Smooth muscle cell (in vitro differentiated cells): ENCODE measurements around the gene ZNF92. TPM values are rescaled to one million over a fixed set of nuclear protein-coding genes. Genes with fewer than 3 reads are reported as not detected.
"Not testable (repeated sequence)": the region's sequence is repeated elsewhere in the genome, so short reads cannot be mapped to it uniquely, and the experiment has no call there.

ENCODE experiments used
- DNase-seq: peaks from one replicate; lab custom pipeline; 2025; ENCODE audit not compliant: unreplicated experiment; lab: John Stamatoyannopoulos, UW
- H2AFZ ChIP-seq: fragments of 200-600 bp; sonication (generic); 2 replicates; pipeline ENCODE4 v1.6.0; 2016; ENCODE audit warnings: antibody characterized with exemption, low read depth, mild to moderate bottlenecking
- H3F3A ChIP-seq: fragments of 200-600 bp; sonication (generic); 2 replicates; pipeline ENCODE4 v1.6.0; 2017; ENCODE audit warnings: antibody characterized with exemption, low read depth
- H3K27ac ChIP-seq: fragments of 200-600 bp; sonication (generic); 2 replicates; pipeline ENCODE4 v1.5.1; 2016; ENCODE audit warnings: low read depth, mild to moderate bottlenecking
- H3K27me3 ChIP-seq: fragments of 200-600 bp; sonication (generic); 2 replicates; pipeline ENCODE4 v1.6.1; 2016; ENCODE audit warnings: low read depth, mild to moderate bottlenecking
- H3K36me3 ChIP-seq: fragments of 200-600 bp; sonication (generic); 2 replicates; pipeline ENCODE4 v1.5.1; 2016; ENCODE audit warnings: low read depth
- H3K4me1 ChIP-seq: fragments of 200-600 bp; sonication (generic); 2 replicates; pipeline ENCODE4 v1.5.1; 2016; ENCODE audit warnings: low read depth
- H3K4me2 ChIP-seq: fragments of 200-600 bp; sonication (generic); 2 replicates; pipeline ENCODE4 v1.6.0; 2016; ENCODE audit warnings: mild to moderate bottlenecking
- H3K4me3 ChIP-seq: fragments of 200-600 bp; sonication (generic); 2 replicates; pipeline ENCODE4 v1.5.1; 2016; ENCODE audit warnings: mild to moderate bottlenecking
- H3K79me2 ChIP-seq: fragments of 200-600 bp; sonication (generic); 2 replicates; pipeline ENCODE4 v1.6.0; 2016; ENCODE audit warnings: low read depth, mild to moderate bottlenecking
- H3K9ac ChIP-seq: fragments of 200-600 bp; sonication (generic); 2 replicates; pipeline ENCODE4 v1.6.0; 2016; ENCODE audit warnings: low read depth
- H3K9me3 ChIP-seq: fragments of 200-600 bp; sonication (generic); replicated peaks from 2 replicates; pipeline ENCODE4 v1.5.1; 2016; ENCODE audit warnings: low read depth
- H4K20me1 ChIP-seq: fragments of 200-600 bp; sonication (generic); 2 replicates; pipeline ENCODE4 v1.6.0; 2016; ENCODE audit warnings: low read depth
- WGBS: methylation state at CpG from one replicate; pipeline ENCODE4 v1.1.7; 2016; ENCODE audit warnings: low lambda C conversion rate; 5-methylcytosine and 5-hydroxymethylcytosine counted together
- polyA plus RNA-seq: library from polyadenylated mRNA; unstranded; fragments of >200 nt; fragmentation: Nextera tagmentation; extraction: Ambion mirVana; gene quantifications from 2 replicates; pipeline ENCODE4 v1.2.1, GENCODE V29; 2016
- total RNA-seq: library from RNA; depleted of rRNA; stranded (reverse); fragments of >200 nt; gene quantifications from 2 replicates; pipeline ENCODE4 v1.2.3, GENCODE V29; 2014
- TF ChIP-seq, protein P1 (sequence below): fragments of 200-600 bp; sonication (generic); IDR thresholded peaks from 2 replicates; pipeline ENCODE4 v1.5.1; 2017; ENCODE audit warnings: borderline replicate concordance, mild to moderate bottlenecking, antibody characterized with exemption; ENCODE audit not compliant: insufficient read depth, poor library complexity, severe bottlenecking

The ZNF92 gene
- total and polyA plus RNA-seq, 2 experiments from 2014 or later: 2.3 to 14.3 TPM

DNA sequence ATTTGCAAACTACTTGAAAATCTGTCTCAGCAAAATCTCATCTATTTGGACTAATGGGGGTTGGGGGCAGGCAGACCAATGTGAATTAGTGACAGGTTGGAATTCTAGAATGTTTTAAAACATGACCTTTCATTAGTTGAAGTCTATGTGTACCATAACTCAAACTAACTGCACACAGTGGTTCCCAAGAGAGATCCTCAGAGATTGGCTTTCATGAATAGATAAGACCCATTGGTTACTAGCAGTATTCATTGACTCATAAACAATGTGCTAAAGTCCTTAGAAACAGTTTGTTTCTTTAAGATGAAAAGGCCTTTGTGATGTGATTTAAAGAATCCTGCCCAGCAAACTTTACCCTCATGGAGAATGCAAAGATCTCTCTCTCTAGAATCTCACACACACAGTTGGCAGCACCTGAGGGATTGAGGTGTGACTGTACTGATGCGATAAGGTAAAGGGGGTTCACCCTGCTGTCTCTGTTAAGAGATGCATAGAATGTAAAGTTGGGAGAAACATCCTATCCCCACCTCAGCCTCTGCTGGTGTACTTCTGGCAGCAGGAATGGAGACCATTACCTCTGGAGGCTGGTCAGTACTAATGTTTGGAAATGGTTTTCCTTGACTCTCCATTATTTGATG, 70.7 kb downstream of the ZNF92 start:
- Histone ChIP-seq H3K27me3 (no peaks in the 10 kb centered on the region), H2AFZ (no peak overlapping the region), H4K20me1 (no peaks in the 10 kb centered on the region), H3K36me3 (no peaks in the 10 kb centered on the region), H3K4me3 (no peak overlapping the region), H3F3A (no peaks in the 10 kb centered on the region), H3K4me2 (no peak overlapping the region), H3K4me1 (no peaks in the 10 kb centered on the region), H3K9me3 (no peaks in the 10 kb centered on the region), H3K9ac (no peak overlapping the region), H3K27ac (no peak overlapping the region), H3K79me2 (no peaks in the 10 kb centered on the region)
- TF ChIP-seq, protein P1, sequence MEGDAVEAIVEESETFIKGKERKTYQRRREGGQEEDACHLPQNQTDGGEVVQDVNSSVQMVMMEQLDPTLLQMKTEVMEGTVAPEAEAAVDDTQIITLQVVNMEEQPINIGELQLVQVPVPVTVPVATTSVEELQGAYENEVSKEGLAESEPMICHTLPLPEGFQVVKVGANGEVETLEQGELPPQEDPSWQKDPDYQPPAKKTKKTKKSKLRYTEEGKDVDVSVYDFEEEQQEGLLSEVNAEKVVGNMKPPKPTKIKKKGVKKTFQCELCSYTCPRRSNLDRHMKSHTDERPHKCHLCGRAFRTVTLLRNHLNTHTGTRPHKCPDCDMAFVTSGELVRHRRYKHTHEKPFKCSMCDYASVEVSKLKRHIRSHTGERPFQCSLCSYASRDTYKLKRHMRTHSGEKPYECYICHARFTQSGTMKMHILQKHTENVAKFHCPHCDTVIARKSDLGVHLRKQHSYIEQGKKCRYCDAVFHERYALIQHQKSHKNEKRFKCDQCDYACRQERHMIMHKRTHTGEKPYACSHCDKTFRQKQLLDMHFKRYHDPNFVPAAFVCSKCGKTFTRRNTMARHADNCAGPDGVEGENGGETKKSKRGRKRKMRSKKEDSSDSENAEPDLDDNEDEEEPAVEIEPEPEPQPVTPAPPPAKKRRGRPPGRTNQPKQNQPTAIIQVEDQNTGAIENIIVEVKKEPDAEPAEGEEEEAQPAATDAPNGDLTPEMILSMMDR: no peak
- WGBS: 100% methylated on average over 1 of the region's 1 CpG
- no peak for DNase-seq

DNA sequence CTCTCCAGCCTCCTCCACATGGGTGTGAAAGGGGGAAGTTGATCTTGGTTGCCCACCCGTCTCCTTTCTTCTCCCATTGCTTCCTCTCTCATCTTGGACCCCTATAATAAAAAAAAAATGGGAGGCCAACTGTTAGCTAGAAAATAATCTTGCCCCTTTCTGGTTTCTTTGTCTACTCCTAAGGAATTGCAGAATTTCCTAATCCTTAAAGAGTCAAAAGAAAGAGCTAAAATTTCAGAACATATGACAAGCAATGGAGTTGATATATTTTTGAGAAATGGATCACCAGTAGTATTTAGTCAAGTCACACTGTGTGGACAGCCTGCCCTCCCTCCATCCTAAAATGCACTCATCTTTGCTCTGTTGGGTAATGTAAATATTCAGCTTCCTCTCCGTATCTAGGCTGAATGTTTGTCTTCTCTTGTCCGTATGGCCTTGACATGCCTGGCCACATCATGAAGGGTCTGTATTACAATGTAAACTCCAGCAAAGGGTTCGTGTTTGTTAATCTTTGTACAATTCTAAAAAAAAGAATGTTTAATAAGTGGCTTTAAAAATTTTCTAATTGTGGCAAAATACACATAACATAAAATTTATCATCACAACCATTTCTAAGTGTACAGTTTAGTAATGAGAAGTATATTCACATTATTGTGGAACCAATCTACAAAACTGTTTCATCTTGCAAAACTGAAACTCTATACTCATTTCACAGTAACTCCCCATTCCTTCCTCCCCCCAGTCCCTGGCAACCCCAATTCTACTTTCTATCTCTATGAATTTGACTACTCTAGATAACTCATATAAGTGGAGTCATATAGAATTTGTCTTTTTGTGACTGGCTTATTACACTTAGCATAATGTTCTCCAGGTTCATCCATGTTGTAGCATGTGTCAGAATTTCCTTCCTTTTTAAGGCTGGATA, 71.5 kb downstream of the ZNF92 start:
- no peaks in the 10 kb centered on the region for H3K27me3 ChIP-seq
- TF ChIP-seq, protein P1: no peak
- H3K79me2 ChIP-seq: no peaks in the 10 kb centered on the region
- H3K36me3 ChIP-seq: no peaks in the 10 kb centered on the region
- H3K4me3 ChIP-seq: no peak overlapping the region
- no peaks in the 10 kb centered on the region for H4K20me1 ChIP-seq
- H2AFZ ChIP-seq: no peak overlapping the region
- H3K4me2 ChIP-seq: no peak overlapping the region
- no peak overlapping the region for H3K27ac ChIP-seq
- no peaks in the 10 kb centered on the region for H3K9me3 ChIP-seq
- H3K4me1 ChIP-seq: no peaks in the 10 kb centered on the region
- WGBS: 61% methylated on average over 4 of the region's 4 CpGs
- DNase-seq: no peak
- H3K9ac ChIP-seq: no peak overlapping the region
- no peaks in the 10 kb centered on the region for H3F3A ChIP-seq

DNA sequence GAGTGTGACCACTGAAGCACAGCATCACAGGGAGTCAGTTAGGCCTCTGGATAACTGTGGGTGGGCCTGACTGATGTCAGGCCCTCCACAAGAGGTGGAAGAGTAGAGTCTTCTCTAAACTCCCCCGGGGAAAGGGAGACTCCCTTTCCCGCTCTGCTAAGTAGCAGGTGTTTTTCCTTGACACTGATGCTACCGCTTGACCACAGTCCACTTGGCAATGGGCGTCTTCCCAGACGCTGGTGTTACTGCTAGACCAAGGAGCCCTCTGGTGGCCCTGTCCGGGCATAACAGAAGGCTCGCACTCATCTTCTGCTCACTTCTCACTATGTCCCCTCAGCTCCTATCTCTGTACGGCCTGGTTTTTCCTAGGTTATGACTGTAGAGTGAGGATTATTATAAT, 73.4 kb downstream of the ZNF92 start:
- not testable (repeated sequence) for H3K4me1 ChIP-seq, H3K27me3 ChIP-seq, H4K20me1 ChIP-seq, H3K9me3 ChIP-seq, H2AFZ ChIP-seq, H3K4me2 ChIP-seq, DNase-seq, H3F3A ChIP-seq, H3K36me3 ChIP-seq, H3K79me2 ChIP-seq, H3K9ac ChIP-seq, H3K27ac ChIP-seq, H3K4me3 ChIP-seq
- WGBS: 78% methylated on average over 8 of the region's 8 CpGs

DNA sequence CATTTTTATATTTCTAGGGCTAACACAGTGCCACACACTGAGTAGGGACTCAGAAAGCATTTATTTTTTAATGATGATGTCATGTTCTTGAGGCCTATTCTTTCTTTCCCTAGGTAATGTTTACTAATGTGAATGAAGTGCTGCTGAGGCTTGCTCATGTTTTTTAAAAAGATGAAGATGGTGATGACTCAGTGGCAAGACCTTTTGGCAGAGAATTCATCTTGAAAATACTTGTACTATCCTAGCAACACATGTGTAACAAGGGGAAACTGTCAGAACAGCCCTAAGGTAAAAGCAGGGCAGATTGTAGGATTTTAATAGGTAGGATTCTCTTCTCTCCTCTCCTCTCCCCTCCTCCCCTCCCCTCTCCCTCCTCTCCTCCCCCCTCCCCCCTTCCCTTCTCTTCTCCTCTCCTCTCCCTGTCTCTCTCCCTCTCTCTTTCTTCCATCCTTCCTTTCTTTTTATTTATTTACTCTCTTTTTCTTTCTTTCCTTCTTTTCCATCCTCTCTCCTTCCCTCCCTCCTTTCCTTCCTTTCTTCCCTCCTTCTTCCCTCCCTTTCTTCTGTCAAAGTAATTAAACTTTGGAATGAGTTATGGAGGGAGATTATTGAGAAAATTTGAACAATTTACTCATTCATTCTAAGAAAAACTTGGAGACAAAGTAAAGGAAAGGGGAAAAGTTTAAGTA, 75.3 kb downstream of the ZNF92 start:
- H3K4me2 ChIP-seq: no peak overlapping the region

More for the DNA sequence above, 75.3 kb downstream of the ZNF92 start:
- H3K9ac ChIP-seq: no peak overlapping the region
- H2AFZ ChIP-seq: no peak overlapping the region
- H3K4me1 ChIP-seq: no peaks in the 10 kb centered on the region
- no peaks in the 10 kb centered on the region for H3K27me3 ChIP-seq
- no peaks in the 10 kb centered on the region for H3K36me3 ChIP-seq
- no peaks in the 10 kb centered on the region for H3K79me2 ChIP-seq
- no peak overlapping the region for H3K4me3 ChIP-seq
- no peak for DNase-seq
- no peaks in the 10 kb centered on the region for H3F3A ChIP-seq
- TF ChIP-seq, protein P1: no peak
- H3K9me3 ChIP-seq: no peaks in the 10 kb centered on the region
- H3K27ac ChIP-seq: no peak overlapping the region
- no peaks in the 10 kb centered on the region for H4K20me1 ChIP-seq
